NK-92 (cell line): ENCODE data around the gene SFSWAP.
"Not testable (repeated sequence)": the region's sequence is repeated elsewhere in the genome, so short reads cannot be mapped to it uniquely, and the experiment has no call there.

Experiments used
- DNase-seq: peaks from one replicate; lab custom pipeline; 2025; ENCODE audit not compliant: unreplicated experiment; lab: John Stamatoyannopoulos, UW

The SFSWAP gene

DNA sequence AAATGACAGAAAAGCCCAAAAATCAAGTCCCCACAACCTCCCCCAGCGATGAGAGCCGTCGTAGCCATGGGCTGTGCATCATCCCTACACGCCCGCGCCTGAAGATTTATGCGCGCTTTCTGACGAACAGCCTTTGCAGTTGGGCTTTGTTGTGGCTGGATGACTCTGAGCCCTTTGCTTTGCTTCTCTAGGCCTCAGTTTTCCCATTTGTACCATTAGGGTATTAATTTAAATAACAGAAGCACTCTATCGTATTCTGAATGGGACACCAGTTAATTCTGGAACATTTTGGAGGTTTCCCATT, 24.2 kb downstream of the SFSWAP start:
- no peak for DNase-seq

DNA sequence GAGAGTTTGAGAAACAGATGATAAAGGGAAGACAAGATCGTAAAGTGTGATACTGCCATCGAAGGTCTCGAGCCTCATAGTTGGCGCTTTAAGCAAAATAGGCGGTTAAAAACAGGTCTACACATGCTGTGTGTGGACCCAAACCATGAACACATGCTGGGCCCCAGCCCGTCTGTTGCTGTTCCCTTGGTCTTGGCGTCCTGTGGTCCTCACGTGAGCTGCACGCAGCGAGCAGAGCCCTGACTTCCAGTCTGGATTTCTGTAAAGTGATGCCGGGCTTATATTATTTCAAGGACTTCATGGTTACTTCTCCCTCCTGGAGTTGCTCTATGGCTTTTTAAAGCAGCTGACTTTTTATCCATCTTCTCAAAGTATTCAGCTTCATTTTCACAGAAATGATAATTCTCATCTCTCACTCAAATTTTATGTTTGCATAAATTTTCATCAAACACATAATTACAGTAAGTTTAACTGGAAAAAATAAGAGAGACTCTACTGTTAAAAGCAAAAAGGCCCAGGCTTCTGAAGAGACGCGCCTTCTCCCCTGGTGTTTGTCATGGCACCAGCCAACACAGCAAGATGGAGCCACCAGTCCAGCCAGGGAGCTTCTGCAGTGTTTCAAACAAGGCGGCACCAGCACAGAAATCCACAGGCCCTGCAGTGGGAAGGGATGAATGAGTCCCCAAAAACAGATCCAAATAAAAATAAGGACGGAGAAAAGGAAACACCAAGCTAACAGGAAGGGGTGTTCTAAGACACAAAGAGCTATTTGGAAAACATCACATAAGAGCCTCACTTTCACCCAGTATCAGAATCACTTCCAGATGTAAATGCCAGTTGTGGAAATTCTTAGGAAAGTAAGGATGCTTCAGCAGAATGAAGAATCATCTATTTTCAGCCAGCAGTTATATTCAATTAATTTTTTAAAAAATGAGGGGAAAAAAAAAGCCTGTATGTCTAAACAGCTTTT, 24.9 kb downstream of the SFSWAP start:
- DNase-seq, result no peak

DNA sequence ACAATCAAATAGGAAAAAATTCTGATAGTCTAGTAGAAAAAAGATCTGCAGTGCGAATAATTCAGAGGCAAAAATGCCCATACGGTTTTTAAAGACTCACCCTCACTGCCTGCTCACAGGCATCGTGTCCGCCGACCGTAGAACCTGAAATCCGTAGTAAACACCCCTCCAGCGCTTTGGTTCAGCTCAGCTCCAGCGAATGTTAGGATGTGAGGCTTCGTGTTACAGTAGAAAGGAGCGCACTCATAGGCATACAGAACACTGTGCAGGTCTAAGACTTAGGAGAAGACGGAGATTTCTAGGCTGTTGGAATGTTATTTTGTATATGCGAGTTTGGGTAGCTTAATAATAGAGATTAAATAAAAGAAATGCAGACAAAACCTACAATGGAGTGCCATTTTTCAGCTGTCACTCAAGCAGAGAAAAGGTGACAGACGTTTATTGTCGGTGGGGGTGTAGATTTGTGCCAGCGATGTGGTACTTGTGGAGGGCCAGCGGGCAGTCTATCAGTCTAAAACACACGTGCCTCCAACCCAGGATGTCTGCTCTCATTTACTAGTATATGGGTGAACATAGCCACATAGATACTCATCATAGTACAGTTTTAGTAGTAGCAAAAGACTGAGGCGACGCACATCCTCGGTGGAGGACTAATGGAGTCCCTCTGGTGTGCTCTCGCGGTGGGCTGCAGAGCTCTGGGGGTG, 25.7 kb downstream of the SFSWAP start:
- no peak for DNase-seq

DNA sequence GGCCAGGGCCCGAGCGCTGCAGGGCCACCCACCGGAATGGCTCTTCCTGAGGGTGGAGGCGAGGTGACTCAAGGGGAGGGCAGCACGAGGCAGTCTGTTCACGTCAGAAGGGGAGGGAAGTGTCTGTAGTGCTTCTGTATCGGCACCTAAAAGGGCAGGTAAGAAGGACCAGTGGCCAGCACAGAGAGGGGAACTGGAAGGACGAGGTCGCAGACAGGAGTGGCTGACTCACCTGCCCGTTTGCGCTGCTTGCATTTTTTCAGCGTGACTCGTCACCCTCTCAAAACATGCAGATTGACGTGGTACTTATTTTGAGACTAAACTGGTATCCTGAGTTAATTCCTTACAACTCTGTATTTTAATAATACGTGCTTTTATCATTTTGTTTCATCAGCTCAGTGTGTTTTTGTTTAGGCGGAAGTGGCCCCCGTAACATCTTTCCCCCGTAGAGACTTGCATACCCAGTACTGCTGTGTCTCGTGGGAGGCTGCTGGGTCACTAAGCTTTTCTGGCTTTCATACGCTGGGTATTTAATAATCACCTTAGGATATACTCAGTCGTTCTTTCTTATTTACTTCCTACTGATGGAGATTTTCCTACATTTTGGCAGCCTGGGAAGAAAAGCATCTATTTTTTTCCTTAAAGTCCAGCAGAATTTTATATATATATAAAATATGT, 26.4 kb downstream of the SFSWAP start:
- DNase-seq, result no peak

DNA sequence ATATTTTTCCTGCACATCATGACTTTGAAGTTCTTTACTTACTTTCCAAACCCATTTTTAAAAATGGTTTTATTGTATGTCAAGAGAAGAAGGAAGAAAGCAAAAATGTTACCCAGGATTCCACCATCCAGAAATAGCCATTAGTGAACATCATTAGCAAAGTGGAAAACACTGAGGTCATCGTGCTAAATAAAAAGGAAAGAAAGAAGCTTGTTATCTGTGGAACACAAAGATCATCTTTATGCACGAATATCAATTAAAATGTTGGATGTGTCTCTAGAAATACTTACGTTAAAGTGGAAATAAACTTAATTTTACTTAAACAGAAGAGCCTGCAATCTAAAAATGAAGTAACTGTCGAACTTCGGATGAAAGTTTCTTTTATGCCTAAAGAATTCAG, 27.3 kb downstream of the SFSWAP start:
- DNase-seq, result no peak

DNA sequence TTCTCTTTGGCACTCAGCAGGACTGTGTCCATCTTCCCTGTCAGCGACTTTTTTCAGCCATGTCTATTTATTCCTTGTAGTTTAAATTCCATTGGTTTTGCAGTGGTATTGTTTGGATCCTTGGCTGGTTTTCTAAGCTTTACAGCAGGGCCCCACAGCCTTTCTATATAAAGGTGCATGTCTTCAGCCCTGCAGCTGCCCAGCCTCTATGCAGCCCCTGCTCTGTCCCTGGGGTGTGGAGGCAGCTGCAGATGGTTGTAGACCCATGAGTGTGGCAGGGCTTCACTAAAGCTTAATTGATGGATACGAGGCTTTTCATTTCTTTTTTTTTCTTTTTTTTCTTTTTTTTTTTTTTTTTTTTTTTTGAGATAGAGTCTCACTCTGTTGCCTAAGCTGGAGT, 29.7 kb downstream of the SFSWAP start:
- DNase-seq, result no peak

DNA sequence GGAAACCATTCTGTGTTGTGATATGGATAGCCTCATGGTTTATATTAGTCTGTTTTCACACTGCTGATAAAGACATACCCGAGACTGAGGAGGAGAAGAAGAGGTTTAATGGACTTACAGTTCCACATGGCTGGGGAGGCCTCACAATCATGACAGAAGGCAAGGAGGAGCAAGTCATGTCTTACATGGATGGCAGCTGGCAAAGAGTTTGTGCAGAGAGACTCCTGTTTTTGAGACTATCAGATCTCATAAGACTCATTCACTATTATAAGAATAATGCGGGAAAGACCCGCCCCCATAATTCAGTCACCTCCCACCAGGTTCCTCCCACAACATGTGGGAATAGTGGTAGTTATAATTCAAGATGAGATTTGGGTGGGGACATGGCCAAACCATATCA, 31.9 kb downstream of the SFSWAP start:
- DNase-seq, result not testable (repeated sequence)

DNA sequence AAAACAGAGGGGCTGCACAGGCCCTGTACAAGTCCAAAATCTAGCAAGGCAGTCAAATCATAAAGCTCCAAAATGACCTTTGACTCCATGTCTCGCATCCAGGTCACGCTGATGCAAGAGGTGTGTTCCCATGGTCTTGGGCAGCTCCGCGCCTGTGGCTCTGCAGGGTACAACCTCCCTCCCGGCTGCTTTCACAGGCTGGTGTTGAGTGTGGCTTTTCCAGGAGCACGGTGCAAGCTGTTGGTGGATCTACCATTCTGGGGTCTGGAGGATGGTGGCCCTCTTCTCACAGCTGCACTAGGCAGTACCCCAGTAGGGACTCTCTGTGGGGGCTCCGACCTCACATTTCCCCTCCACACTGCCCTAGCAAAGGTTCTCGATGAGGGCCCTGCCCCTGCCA, 32.5 kb downstream of the SFSWAP start:
- not testable (repeated sequence) for DNase-seq

DNA sequence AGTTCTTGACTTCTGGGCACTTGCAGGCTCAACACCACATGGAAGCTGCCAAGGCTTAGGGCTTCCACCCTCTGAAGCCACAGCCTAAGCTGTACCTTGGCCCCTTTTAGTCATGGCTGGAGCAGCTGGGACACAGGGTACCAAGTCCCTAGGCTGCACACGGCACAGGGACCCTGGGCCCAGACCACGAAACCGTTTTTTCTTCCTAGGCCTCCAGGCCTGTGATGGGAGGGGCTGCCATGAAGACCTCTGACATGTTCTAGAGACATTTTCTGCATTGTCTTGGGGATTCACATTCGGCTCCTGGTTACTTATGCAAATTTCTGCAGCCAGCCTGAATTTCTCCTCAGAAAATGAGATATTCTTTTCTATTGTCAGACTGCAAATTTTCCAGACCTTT, 33.0 kb downstream of the SFSWAP start:
- not testable (repeated sequence) for DNase-seq

DNA sequence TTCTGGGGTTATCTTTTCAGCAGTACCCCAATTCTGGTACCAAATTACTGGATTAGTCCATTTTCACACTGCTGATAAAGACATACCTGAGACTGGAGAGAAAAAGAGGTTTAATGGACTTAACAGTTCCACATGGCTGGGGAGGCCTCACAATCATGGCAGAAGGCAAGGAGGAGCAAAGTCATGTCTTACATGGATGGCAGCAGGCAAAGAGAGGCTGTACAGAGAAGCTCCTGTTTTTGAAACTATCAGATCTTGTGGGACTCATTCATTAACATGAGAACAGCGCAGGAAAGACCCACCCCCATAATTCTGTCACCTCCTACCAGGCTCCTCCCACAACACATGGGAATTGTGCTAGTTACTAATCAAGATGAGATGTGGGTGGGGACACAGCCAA, 33.8 kb downstream of the SFSWAP start:
- DNase-seq, result not testable (repeated sequence)

DNA sequence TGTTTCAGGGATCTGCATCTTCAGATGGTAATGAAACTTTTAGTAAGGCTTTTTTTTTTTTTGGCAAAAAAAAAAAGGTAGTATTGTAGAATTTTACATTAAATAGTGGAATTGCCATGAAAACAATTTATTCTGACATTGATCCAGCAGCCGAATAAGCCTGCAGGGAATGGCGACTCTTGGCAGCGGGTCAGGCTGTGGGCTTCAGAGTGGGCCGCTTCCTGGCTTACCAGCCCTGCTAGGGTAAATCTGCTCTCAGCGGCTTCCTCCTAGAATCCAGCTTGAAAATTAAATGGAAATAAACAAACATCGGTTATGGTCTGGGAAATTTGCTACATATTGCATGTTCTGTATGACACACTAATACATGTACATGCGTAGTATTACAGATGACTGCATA, 34.8 kb downstream of the SFSWAP start:
- no peak for DNase-seq

DNA sequence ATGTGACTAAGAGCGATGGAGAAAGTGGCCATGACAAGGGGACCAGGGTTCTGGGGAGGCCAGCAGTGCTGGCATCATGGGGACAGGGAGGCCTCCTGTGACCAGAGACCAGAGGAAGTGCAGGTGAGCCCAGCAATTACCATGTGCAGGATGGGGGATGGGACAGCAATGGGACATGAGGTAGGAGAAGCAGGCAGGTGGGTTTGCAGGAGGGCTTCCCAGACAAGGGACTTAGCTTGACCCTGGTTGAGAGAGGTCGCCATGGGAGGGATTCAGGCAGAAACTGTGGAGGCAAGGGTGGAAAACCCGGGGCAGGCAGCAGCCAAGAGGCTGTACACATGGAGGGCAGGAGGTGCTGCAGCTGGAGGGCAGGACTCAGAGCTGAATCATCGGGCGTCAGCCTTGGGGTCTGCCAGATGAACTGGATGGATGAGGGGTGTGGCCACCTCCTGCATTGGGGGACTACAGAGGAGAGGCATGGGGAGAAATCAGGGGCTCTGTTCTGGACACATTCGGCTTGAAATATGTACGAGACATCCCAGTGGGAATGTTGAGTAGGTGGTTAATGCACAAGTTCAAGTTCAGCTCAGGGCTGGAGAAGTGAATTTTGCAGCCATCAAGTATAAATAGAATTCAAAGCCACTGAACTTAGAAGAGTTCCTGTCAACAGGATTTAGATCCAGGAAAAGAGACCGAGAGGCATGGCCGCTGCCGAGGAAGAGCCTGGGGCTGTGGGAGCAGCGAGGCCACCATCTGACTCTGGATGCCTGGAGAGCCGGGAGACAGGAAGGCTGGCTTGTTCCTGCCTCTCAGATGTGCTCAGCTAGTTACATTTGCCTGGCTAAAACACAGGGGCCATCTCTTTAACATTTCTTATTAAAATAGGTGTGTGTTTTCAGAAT, 36.6 kb downstream of the SFSWAP start:
- no peak for DNase-seq

DNA sequence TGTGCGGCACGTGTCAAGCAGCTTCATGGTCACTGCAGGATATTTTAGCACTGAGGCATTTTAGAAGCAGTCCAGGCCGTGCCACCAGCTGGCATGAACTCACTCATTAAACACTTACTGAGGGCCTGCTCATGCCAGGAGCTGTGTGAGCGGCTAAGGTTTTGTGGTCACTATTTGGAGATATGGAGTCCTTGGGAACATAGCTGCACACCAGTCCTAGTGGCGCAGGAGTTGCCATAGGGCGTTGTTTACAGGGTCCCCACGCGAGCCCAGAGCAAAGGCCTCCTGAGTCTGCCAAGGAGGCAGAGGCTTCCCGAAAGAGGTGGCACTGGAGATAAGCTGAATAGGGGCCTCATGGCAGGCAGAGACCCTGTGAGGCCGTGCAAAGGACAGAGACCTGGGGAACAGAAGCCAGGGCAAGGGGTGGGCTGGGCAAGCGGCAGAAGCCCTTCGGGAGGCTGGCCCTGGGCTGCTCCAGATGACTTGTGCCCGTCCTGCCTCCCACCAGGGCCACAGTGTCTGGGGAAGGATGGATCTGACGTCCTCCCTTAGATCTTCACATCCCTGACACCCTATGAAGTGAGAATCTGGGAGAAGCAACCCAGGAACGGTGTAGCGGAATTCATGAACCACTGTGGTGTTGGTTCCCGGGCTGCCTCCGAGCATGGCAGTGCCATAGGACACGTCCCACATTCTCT, 38.9 kb downstream of the SFSWAP start:
- DNase-seq, result no peak

DNA sequence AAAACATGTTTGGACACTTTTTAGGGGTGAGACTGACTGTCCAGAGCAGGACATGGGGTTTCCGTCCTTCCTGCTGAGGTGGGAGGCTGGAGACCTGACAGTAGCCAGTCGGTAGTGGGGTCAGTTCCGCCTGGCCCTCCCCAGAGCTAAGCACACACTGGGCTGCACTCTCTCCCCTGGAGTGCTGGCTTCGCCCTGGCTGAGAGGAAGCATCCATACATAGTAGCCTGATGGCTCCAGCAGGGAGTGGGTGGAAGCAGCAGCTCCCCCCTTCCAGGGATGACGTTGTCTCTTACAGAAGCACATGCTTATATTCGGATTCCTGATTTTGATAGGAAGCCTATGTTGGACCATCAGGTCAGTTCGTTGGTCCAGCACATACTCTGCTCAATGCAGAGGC, 40.4 kb downstream of the SFSWAP start:
- no peak for DNase-seq

DNA sequence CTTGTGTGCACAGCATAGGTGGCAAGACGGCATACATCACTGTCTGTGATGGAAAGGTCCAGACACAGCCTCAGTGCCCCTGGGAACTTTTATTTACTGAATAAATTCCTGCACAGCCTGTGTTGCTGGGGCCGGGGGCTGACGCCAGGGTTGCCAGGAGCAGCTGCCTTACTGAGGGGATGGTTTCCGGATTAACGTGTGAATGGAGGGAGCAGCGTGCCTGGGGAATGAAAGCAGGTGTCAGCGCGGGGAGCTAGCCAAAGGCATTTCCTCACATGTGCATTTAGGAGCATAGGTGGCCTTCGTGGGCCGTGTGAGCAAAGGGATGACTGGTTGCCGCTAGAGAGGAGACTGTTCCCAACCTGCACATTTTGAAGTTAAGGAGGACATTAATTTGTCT, 41.6 kb downstream of the SFSWAP start:
- no peak for DNase-seq

DNA sequence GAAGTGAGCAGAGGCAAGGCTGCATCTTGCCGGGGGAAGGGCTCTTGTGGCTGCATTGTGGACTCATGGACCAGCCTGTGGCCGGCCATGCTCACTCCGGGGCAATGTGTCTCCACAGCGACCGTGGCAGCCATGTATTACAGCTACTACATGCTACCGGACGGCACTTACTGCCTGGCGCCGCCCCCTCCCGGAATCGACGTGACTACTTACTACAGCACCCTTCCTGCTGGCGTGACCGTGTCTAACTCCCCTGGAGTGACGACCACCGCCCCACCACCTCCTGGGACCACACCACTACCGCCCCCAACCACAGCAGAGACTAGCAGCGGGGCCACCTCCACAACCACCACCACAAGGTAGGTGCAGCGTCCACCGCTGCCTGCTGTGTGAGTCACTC, 42.1 kb downstream of the SFSWAP start:
- no peak for DNase-seq

DNA sequence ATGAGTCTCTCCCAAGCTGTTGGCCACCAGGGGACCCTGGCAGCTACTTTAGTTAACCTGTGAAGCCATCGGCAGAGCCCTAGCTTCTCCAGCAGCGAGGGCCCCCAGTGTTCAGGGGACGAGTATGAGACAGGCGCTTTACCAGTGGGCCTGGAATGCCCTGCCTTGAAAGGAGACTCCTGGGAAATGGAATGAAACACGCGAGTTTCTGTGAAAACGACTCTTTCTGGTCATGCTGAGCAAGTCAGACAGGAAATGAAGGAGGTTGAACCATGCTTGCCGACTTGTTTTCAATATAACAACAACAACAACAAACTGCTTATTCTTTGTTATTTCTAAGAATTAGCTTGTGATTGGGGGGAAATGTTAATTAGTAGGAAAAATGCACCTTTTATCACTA, 42.9 kb downstream of the SFSWAP start:
- DNase-seq, result no peak

DNA sequence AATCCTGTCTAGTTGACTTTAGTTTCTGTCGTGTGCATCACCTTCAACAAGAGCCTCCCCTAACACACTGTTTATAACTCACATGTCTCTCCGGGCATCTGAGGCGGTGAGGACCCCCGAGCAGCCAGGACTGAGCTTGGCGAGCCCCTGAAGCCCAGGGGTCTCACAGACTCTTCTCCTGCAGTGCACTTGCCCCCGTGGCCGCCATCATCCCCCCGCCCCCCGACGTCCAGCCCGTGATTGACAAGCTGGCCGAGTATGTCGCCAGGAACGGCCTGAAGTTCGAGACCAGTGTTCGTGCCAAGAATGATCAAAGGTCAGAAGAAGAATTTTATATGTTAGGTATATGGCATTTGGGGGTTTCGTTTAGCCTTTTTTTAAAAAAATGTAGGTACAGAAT, 43.3 kb downstream of the SFSWAP start:
- DNase-seq, result no peak

DNA sequence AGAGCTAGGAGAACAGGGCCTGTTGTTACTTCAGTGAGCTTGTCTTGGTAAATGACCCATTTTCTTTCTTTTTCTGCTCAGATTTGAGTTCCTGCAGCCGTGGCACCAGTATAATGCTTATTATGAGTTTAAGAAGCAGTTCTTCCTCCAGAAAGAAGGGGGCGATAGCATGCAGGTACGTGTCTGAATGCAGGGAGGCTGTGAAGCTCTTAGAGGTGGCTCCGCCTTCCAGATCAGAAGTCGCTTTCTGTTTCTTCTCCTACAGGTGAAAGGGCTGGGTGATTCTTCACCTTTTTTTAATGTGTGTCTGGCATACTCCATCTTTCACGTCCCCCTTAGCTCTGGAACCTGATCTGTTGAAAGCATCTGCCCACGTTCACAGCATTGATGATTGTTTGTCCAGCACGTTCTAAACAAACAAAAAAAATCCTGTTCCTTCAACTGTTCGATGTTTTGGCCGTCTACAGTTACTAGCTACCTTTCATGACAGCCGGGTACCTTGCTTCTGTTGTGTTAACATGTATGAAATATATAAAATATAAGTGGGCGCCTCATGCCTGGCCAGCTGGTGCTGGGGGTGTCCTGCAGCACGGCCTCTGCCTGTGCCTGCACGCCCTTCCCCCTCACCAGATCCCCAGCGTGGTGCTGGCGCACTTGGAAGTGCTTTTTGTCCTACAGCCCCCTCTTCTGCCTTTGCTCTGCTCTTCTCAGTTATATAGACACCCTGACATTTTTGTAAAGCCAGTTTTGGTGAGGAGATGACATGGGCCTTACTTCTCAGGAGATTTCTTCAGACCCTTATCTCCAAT, 44.6 kb downstream of the SFSWAP start:
- no peak for DNase-seq

DNA sequence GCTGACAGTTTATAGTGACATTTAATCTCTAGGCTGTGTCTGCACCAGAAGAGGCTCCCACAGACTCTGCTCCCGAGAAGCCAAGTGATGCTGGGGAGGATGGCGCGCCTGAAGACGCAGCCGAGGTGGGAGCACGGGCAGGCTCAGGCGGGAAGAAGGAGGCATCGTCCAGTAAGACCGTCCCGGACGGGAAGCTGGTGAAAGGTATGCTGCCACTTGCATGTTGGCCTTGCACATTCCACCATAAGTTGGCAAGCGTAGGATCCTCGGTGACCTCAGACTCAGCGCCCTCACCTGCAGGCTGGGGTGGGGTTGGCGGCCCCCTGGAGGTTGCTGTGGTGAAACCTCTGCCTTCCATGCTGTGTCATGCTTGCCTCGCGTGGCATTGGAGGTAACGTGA, 45.6 kb downstream of the SFSWAP start:
- DNase-seq, result no peak
